Neutrophil (primary cell): ENCODE data around the gene CD177.

Experiments
- H3K27ac ChIP-seq: fragments of 200-600 bp; sonication (generic); 2 replicates; pipeline ENCODE4 v1.5.1; 2016; ENCODE audit warnings: mild to moderate bottlenecking, moderate library complexity
- H3K27me3 ChIP-seq: fragments of 200-600 bp; sonication (generic); 2 replicates; pipeline ENCODE4 v1.6.0; 2016; ENCODE audit warnings: mild to moderate bottlenecking
- H3K36me3 ChIP-seq: fragments of 200-600 bp; sonication (generic); 2 replicates; pipeline ENCODE4 v1.5.1; 2017
- H3K4me1 ChIP-seq, 2 experiments: fragments of 200-600 bp in 1 of 2; sonication (generic) in 1 of 2; 1 replicate in 1 of 2; 2 replicates in 1 of 2; pipeline versions ENCODE4 v1.5.1 to v1.6.1; 2013 to 2016; ENCODE audit warnings: low read depth in 1 of 2, low read length in 1 of 2, mild to moderate bottlenecking in 1 of 2, moderate library complexity in 1 of 2; ENCODE audit not compliant: control insufficient read depth in 1 of 2, insufficient read depth in 1 of 2
- H3K4me3 ChIP-seq, 2 experiments: fragments of 200-600 bp in 1 of 2; sonication (generic) in 1 of 2; 1 replicate in 1 of 2; 2 replicates in 1 of 2; pipeline ENCODE4 v1.5.1; 2013 to 2016; ENCODE audit warnings: low read depth in 1 of 2, low read length in 1 of 2, mild to moderate bottlenecking in 1 of 2, moderate library complexity in 1 of 2
- H3K9me3 ChIP-seq: fragments of 200-600 bp; sonication (generic); 2 replicates; pipeline ENCODE4 v1.5.1; 2016
- CTCF ChIP-seq: fragments of 200-600 bp; sonication (generic); IDR thresholded peaks from 2 replicates; pipeline ENCODE4 v1.5.1; 2016; ENCODE audit warnings: antibody characterized with exemption

CD177 gene

GRCh38 chr19:43310221-43310620 is 43.3 kb upstream of the CD177 start:
- Histone ChIP-seq H3K4me1 (peaks cover 6 to 8% of the 10 kb centered on the region in 2 experiments), H3K9me3 (no peaks in the 10 kb centered on the region), H3K4me3 (no peak overlapping the region), H3K27ac (no peak overlapping the region), H3K36me3 (no peaks in the 10 kb centered on the region), H3K27me3 (no peaks in the 10 kb centered on the region)
- no peak for TF ChIP-seq CTCF

GRCh38 chr19:43311256-43311655 is 42.2 kb upstream of the CD177 start:
- no peak overlapping the region for H3K4me3 ChIP-seq
- no peak overlapping the region for H3K27ac ChIP-seq
- H3K36me3 ChIP-seq, result no peaks in the 10 kb centered on the region
- peaks cover 5 to 7% of the 10 kb centered on the region in 2 experiments for H3K4me1 ChIP-seq
- no peaks in the 10 kb centered on the region for H3K9me3 ChIP-seq
- TF ChIP-seq CTCF, result no peak
- no peaks in the 10 kb centered on the region for H3K27me3 ChIP-seq

GRCh38 chr19:43311706-43312105 is 41.8 kb upstream of the CD177 start:
- no peak overlapping the region for H3K27ac ChIP-seq
- no peaks in the 10 kb centered on the region for H3K27me3 ChIP-seq
- no peak overlapping the region for H3K4me3 ChIP-seq
- H3K4me1 ChIP-seq, result peaks cover under 1 to 2% of the 10 kb centered on the region in 2 experiments
- H3K36me3 ChIP-seq, result no peaks in the 10 kb centered on the region
- no peaks in the 10 kb centered on the region for H3K9me3 ChIP-seq
- TF ChIP-seq CTCF, result no peak

- Histone ChIP-seq H3K4me3 (no peak overlapping the region), H3K27me3 (no peaks in the 10 kb centered on the region), H3K9me3 (no peaks in the 10 kb centered on the region), H3K4me1 (peaks cover 0 to 5% of the 10 kb centered on the region in 2 experiments), H3K36me3 (no peaks in the 10 kb centered on the region), H3K27ac (no peak overlapping the region)
- TF ChIP-seq CTCF, result no peak
These were observed 39.6 kb upstream of the CD177 start for GRCh38 chr19:43313711-43314495.

- no peak for TF ChIP-seq CTCF
- Histone ChIP-seq H3K4me1 (peaks cover 0 to 5% of the 10 kb centered on the region in 2 experiments), H3K4me3 (no peak overlapping the region), H3K27me3 (no peaks in the 10 kb centered on the region), H3K36me3 (no peaks in the 10 kb centered on the region), H3K9me3 (no peaks in the 10 kb centered on the region), H3K27ac (no peak overlapping the region)
These were observed 37.6 kb upstream of the CD177 start for GRCh38 chr19:43315851-43316250.
